ENCODE measurements around the gene POU3F2.

The POU3F2 gene

DNA sequence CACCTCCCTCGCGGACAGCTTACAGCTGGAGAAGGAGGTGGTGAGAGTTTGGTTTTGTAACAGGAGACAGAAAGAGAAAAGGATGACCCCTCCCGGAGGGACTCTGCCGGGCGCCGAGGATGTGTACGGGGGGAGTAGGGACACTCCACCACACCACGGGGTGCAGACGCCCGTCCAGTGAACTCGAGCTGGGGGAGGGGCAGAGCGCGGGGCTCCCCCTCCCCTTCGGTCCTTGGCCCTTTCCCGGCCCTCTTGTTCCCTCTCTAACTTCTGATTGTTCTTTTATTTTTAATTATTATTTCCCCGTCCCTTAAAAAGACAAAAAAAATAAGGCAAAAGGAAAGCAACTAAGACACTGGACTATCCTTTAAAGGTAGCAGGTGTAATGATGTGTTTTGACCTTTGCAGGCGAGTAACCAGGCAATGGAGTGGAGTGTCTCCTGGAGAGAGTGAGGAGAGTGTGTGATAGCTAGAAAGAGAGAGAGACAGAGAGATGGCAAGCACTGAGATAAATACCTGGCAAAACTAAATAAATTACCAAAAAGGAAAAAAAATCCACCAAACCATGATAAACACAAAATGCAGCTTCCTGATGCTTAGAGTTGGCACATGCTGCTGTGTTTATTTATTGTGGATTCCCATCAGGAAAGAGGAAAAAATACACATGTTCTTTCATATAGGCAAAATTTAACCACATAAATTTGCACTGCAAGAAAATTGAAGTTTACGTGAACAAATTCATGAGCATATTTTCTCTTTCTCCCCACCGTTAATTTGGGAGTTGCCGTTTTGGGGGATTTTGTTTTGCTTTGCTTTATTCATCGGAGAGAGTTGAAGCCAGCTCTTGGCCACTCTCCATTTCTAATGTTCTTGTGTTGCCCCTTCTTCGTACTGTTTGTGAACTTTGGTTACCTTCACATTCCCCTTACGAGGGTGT, 1.9 kb downstream of the POU3F2 start:
- TF ChIP-seq, protein P1, sequence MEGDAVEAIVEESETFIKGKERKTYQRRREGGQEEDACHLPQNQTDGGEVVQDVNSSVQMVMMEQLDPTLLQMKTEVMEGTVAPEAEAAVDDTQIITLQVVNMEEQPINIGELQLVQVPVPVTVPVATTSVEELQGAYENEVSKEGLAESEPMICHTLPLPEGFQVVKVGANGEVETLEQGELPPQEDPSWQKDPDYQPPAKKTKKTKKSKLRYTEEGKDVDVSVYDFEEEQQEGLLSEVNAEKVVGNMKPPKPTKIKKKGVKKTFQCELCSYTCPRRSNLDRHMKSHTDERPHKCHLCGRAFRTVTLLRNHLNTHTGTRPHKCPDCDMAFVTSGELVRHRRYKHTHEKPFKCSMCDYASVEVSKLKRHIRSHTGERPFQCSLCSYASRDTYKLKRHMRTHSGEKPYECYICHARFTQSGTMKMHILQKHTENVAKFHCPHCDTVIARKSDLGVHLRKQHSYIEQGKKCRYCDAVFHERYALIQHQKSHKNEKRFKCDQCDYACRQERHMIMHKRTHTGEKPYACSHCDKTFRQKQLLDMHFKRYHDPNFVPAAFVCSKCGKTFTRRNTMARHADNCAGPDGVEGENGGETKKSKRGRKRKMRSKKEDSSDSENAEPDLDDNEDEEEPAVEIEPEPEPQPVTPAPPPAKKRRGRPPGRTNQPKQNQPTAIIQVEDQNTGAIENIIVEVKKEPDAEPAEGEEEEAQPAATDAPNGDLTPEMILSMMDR (IDR thresholded peaks at IDR 0.05; ENCODE audit: borderline replicate concordance, insufficient read depth, low read depth, low read length): no peak
- no peak overlapping the region for H3K4me3 ChIP-seq (ENCODE audit: low read depth, low read length)

DNA sequence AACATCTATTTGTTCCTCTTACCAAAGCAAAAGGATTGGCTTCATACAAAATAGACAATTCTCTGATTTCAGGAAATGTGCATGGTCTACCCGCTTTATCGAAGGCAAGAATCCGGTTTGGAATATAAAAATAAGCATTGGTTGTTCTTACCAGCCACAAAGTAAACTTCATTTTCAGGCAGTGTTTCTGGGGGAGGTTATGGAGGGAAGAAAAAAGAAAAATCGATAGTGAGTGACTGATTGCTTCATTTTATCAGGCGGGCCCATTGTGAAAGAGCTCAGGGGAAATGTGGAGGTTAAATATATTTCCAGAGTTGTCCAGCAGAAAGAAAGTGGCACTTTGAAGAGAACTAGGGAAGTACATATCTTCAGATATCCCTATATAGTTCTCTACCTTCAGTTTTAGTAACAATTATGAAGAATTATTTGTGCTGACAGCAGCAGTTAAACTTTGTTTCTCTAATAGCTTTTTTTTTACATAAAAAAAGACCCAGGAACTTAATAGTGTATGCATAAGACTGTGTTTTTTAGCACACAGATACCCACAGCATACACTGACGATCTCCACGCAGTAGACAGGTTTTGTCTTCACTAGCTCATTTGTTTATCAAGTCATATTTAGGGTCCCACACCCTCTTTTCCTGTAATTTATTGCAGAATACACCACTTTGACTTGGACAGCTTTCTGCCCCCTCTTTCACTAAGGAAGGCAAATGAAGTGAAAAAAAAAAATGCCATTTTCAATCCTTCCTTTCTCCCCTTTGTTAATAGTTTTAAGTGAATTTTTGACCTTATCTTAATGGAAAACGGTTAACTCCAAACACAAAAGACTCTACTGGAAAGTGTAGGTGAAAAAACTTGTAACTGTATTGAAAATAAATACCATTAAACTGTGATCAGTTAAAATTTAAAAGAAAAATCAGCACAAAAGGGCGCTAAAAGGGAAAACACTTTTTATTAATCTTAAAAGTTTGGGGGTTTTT, 2.9 kb downstream of the POU3F2 start:
- H3K4me3 ChIP-seq (ENCODE audit: low read depth, low read length): no peak overlapping the region

DNA sequence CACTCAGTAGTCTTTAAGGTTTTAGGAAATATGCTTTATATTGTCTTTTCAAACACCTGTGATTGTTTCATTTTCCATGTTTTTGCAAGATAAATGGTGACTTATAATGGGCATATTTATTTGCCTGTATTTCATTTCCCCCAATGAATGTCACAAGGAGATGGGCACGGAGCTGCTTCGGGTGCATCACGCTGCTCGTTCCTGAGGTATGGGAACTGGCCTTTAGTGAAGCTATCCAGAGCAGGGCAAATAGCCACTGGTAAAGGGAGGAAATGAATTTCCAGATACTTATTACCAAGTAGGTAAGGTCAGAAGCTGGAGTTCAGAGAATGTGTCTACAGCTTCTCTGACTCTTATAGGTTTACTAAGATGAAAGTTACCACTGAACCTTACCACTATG, 3.7 kb downstream of the POU3F2 start:
- H3K4me3 ChIP-seq (ENCODE audit: low read depth, low read length): no peak overlapping the region
- TF ChIP-seq, protein P1 (IDR thresholded peaks at IDR 0.05; ENCODE audit: borderline replicate concordance, insufficient read depth, low read depth, low read length): no peak

More for the DNA sequence above, 2.9 kb downstream of the POU3F2 start:
- TF ChIP-seq, protein P1 (IDR thresholded peaks at IDR 0.05; ENCODE audit: borderline replicate concordance, insufficient read depth, low read depth, low read length): no peak

DNA sequence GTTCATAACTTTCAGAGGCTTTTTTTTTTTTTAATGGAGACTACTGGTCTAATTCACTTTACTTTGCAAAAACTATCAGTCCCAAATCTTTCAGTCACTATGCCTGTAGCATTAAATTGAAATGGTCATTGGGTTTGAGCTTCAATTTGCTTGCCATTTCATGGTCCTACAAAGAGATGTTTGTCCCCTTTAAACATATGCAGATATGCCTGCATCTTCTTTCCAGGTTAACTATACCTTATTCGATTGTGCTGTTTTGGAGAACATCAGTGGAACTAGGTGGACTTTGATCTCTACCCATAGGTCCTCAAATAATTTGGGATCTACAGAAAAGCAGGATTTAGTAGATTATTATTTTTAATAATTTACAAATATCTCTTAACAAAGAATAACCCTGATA, 4.6 kb downstream of the POU3F2 start:
- no peak overlapping the region for H3K4me3 ChIP-seq (ENCODE audit: low read depth, low read length)
- TF ChIP-seq, protein P1 (IDR thresholded peaks at IDR 0.05; ENCODE audit: borderline replicate concordance, insufficient read depth, low read depth, low read length): no peak

DNA sequence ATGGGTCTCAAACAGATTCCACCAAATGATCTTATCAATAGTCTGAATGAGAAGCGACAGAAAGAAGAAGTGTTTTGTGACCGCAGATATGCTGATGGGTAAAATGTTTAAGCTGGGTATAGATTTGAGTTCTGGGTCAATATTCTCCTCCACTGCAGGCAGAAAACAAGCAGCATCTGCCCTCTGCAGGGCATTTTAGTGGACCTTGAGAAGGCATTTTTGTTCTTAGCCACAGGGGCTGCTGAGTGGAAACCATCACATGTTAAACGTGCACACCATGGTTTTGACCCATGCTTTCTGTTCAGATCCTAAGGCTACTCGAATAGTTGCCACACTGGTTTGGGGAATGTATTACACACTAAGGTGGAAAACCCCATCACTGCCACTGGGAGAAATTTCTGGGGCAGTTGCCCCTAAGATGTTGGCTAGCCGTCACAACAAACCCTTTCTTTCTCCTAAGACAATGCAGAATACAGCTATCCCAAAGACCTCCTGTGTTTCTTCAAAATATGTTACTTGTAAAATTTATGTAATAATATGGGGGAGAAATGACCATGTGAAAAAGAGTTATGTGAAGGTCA, 5.5 kb downstream of the POU3F2 start:
- TF ChIP-seq, protein P1 (IDR thresholded peaks at IDR 0.05; ENCODE audit: borderline replicate concordance, insufficient read depth, low read depth, low read length): no peak
- H3K4me3 ChIP-seq (ENCODE audit: low read depth, low read length): no peak overlapping the region

DNA sequence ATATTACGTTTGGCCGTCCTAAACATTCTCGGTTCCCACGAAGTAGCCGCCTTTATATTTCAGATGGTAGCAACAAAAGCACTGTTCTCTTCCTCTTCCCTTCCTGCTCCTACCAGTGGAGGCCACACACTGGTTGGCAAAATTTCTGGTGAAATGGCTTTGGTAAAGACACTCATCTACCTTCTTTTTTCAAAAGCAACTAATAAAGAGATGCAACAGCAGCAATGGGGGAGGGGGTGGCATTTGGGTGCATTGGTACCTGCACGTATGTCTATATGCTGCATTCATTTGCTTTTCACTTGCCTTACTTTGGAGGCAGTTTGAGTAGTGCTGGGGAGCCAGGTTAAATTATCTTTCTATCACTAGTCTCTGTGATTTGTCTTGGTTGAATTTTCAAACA, 6.0 kb downstream of the POU3F2 start:
- H3K4me3 ChIP-seq (ENCODE audit: low read depth, low read length): no peak overlapping the region
- TF ChIP-seq, protein P1 (IDR thresholded peaks at IDR 0.05; ENCODE audit: borderline replicate concordance, insufficient read depth, low read depth, low read length): no peak

Measured in GM12875 (cell line).